Loucy (cell line): ENCODE measurements around the gene HEBP2.

ENCODE experiments used
- EZH2phosphoT487 ChIP-seq: fragments of 200-600 bp; IDR thresholded peaks from 2 replicates; pipeline ENCODE4 v1.6.1; 2018; ENCODE audit warnings: antibody characterized with exemption, mild to moderate bottlenecking, moderate library complexity, borderline replicate concordance
- TF ChIP-seq, protein P1 (sequence below): fragments of 200-600 bp; sonication (generic); conservative IDR thresholded peaks from 2 replicates; pipeline ENCODE4 v1.5.1; 2014; ENCODE audit warnings: mild to moderate bottlenecking, antibody characterized with exemption, low read length

DNA sequence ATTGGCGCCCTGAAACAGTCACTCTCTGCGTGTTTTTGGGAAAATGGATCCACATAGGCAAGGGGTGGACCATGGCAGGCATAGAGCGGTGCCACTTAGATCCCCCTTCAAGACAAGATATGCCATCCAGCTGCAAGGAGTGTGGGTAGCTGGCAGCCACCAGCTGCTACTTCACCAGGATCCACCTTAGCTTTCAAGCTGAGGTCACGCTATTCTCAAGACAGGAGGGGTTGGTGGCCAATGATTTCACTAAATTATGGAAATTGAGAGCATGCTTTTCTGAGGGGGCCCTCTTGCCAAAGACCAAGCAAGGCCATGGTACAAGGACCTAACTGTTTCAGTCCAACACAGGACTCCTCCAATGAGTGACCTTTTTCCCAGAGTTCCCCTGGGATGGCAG, 16.3 kb downstream of the HEBP2 start:
- TF ChIP-seq, protein P1, sequence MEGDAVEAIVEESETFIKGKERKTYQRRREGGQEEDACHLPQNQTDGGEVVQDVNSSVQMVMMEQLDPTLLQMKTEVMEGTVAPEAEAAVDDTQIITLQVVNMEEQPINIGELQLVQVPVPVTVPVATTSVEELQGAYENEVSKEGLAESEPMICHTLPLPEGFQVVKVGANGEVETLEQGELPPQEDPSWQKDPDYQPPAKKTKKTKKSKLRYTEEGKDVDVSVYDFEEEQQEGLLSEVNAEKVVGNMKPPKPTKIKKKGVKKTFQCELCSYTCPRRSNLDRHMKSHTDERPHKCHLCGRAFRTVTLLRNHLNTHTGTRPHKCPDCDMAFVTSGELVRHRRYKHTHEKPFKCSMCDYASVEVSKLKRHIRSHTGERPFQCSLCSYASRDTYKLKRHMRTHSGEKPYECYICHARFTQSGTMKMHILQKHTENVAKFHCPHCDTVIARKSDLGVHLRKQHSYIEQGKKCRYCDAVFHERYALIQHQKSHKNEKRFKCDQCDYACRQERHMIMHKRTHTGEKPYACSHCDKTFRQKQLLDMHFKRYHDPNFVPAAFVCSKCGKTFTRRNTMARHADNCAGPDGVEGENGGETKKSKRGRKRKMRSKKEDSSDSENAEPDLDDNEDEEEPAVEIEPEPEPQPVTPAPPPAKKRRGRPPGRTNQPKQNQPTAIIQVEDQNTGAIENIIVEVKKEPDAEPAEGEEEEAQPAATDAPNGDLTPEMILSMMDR: no peak
- TF ChIP-seq EZH2phosphoT487: no peak
